ENCODE results near the gene ALKBH5.

DNA sequence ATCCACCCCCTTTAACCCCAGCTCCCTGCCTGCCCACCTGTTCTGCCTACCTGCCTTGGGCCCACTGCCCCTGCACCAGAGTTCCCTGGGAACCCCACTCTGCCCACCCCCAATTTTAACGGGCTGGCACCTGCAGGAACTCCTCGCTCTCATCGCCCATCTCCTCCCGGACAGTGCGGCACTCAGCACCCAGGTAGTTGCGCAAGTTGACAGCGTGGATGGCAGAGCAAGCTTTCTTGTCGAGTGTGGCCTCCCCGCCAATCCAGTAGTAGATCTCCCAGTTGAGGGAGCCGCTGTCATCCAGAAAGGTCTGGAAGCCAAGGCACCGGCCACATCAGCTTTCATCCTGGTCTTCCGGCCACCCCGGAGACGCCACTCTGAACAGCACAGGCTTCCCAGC is 67.1 kb downstream of the ALKBH5 start:
- TF ChIP-seq CTCF (IDR thresholded peaks at IDR 0.05) (no peak), POLR2A (IDR thresholded peaks at IDR 0.05) (no peak)
